ENCODE results near the gene SLC50A1.
A peak's percentile ranks its signal among the peaks of the same experiment; 100 is the strongest.

SLC50A1 gene

GRCh38 chr1:155093911-155094621 lies 41.6 kb upstream of the SLC50A1 start:
- peak overlapping the region; percentile 34; the same call in 1 of the 2 replicates for H3K27ac ChIP-seq
- peak; percentile 72 for TF ChIP-seq CTCF (conservative IDR thresholded peaks at IDR 0.05)

GRCh38 chr1:155094622-155094948 lies 41.1 kb upstream of the SLC50A1 start:
- H3K27ac ChIP-seq, result peak overlapping the region; percentile 34; the same call in 1 of the 2 replicates
- peak; percentile 27 for TF ChIP-seq CTCF (conservative IDR thresholded peaks at IDR 0.05)

DNA sequence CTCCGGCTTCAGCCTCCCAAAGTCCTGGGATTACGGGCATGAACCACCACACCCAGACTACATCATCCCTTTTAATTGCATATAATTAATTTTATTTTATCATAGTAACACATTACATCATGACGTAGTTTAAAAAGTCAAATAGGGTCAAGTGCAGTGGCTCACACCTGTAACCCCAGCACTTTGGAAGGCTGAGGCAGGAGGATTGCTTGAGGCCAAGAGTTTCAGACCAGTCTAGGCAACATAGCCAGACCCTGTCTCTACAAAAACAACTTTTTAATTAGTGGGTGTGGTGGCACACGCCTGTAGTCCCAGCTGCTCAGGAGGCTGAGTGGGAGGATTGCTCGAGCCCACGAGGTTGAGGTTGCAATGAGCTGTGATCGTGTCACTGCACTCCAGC lies 36.3 kb upstream of the SLC50A1 start:
- TF ChIP-seq CTCF (conservative IDR thresholded peaks at IDR 0.05), result no peak
- H3K27ac ChIP-seq, result no peak overlapping the region

DNA sequence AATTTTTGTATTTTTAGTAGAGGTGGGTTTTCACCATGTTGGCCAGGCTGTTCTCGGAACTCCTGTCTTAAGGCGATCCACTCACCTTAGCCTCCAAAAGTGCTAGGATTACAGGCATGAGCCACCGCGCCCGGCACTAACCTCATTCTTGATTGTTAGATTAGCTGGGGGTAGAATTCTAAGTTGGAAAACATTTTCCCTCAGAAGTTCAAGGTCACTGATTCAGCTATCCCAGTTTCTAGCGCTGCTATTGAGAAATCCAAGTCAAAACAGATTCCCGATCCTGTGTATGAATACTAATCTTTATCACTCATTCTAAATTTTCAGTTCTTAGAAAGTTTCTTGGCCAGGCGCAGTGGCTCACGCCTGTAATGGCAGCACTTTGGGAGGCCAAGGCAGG lies 32.3 kb upstream of the SLC50A1 start:
- TF ChIP-seq CTCF (conservative IDR thresholded peaks at IDR 0.05), result no peak
- H3K27ac ChIP-seq, result no peak overlapping the region

DNA sequence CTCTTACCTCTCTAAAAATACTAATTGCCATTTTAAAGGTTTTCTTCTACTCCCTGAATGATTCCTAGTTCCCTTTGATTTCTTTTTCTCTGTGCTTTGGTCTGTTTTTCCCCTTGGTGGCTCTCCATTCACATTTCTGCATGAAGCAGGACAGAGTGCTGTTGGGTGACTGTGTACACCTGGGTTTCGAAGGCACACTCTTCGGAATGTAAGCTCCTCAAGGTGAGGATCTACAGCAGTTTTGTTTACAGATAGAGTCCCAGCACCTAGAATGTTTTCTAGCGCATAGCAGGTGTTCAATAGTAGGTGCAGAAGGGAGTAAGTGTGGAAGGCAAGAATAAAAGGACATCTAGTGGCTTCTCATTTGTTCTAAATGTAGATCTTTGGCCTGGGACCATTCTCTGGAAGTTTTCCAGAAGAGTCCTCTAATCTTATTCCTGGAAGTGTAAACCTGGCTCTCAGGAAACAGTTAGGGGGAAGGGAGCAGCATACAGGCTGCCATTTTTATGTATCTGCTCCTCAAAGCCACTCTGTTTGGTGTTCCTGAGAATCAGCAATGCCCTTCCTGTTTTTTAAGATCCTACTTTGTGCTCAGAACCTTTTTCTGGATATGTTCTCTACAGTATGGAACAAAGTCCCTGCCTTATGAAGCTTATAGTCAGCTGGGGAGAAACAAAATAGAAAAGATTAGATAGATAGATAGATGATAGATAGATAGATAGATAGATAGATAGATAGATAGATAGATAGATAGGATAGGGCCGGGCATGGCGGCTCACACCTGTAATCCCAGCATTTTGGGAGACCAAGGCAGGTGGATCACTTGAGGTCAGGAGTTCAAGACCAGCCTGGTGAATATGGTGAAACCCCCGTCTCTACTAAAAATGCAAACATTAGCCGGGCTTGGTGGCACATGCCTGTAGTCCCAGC lies 30.8 kb upstream of the SLC50A1 start:
- peak overlapping the region; percentile 50 for H3K27ac ChIP-seq
- TF ChIP-seq CTCF (conservative IDR thresholded peaks at IDR 0.05), result no peak

GRCh38 chr1:155105604-155106011 lies 30.0 kb upstream of the SLC50A1 start:
- no peak for TF ChIP-seq CTCF (conservative IDR thresholded peaks at IDR 0.05)

GRCh38 chr1:155106862-155107261 lies 28.8 kb upstream of the SLC50A1 start:
- H3K27ac ChIP-seq, result no peak overlapping the region
- no peak for TF ChIP-seq CTCF (conservative IDR thresholded peaks at IDR 0.05)

More at GRCh38 chr1:155105604-155106011, 30.0 kb upstream of the SLC50A1 start:
- peak overlapping the region; percentile 50 for H3K27ac ChIP-seq

Measured in VCaP (cell line).